ENCODE measurements around the gene SFMBT1. TPM values are rescaled to one million over a fixed set of nuclear protein-coding genes. Genes with fewer than 3 reads are reported as not detected.
"Not testable (repeated sequence)": the region's sequence is repeated elsewhere in the genome, so short reads cannot be mapped to it uniquely, and the experiment has no call there.

Gene SFMBT1
- total RNA-seq, 1 donor = 34.1 TPM

DNA sequence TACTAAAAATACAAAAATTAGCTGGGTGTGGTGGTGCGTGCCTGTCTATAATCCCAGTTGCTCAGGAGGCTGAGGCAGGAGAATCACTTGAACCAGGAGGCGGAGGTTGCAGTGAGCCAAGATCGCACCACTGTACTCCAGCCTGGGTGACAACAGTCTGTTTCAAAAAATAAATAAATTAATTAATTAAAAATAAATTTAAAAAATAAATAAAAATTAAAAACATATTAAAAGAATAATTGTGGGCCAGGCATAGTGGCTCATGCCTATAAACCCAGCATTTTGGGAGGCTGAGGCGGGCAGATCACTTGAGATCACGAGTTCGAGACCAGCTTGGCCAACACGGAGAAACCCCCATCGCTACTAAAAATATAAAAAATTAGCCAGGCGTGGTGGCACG, 11.5 kb downstream of the SFMBT1 start:
- H3K27me3 ChIP-seq (ENCODE audit: insufficient read depth, low read length); H3K4me3 ChIP-seq (ENCODE audit: low read length): not testable (repeated sequence)
- peaks cover 12% of the 10 kb centered on the region for H3K4me1 ChIP-seq (ENCODE audit: insufficient read depth, low read length)

DNA sequence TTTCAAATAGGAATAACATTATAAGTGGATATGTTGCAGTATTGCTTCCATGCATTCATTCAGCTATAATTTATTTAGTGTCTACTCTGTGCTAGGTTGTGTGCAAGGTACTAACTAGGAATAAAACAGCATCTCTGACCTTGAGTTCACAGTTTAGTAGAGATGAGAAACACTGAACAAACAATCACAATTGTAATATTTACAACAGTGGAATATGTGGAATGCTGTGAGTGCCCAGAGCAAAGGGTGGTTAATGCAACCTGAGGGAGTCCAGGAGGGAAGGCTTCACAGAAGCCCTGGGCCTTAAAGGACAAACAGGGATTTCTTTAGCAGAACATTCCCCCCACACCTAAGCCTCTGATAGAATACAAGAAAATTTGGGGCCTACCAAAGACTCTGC, 13.3 kb downstream of the SFMBT1 start:
- Histone ChIP-seq H3K4me1 (ENCODE audit: insufficient read depth, low read length) (peaks cover 12% of the 10 kb centered on the region), H3K4me3 (ENCODE audit: low read length) (no peak overlapping the region), H3K27me3 (ENCODE audit: insufficient read depth, low read length) (no peaks in the 10 kb centered on the region), H3K9me3 (ENCODE audit: low read depth, low read length) (no peaks in the 10 kb centered on the region)

More for the DNA sequence above, 11.5 kb downstream of the SFMBT1 start:
- H3K9me3 ChIP-seq (ENCODE audit: low read depth, low read length) = not testable (repeated sequence)

DNA sequence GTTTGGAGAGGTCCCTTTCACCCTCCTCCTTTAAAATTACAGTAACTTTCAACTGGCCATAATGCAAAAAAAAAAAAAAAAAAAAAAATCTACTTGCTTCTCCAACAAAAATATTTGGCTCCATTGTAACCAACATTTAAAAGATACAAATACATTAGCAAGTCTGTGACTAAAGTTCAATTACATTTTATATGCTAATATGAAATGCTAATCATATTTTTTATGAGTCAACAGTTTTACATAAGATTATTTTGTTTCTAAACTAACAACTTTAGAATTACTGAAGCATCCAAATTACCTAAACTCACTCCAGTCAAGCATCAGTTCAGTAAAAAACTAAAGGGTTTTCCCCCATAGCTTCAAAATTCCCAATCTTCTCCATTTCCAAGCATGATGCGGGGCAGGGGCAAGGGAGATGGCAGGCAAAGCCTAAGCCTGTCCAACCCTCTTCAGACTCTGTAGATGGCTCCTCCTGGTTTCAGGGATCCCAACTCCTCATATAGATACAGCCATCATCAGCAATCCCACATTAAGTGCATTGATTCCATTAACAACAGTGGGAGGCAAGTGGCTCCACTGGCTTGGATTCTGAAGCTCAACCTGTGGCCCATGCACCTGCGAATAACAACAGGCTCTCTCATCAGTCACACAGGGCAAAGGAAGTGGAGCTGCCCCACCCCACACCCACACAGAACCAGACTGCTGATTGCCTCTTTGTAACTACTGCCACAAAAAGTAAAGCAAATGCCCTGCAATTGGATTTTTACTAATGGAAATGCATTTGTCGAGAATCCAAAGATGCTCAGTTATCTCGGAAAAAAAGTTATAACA, 15.0 kb downstream of the SFMBT1 start:
- peaks cover 13% of the 10 kb centered on the region for H3K4me1 ChIP-seq (ENCODE audit: insufficient read depth, low read length)
- H3K4me3 ChIP-seq (ENCODE audit: low read length) = no peak overlapping the region

DNA sequence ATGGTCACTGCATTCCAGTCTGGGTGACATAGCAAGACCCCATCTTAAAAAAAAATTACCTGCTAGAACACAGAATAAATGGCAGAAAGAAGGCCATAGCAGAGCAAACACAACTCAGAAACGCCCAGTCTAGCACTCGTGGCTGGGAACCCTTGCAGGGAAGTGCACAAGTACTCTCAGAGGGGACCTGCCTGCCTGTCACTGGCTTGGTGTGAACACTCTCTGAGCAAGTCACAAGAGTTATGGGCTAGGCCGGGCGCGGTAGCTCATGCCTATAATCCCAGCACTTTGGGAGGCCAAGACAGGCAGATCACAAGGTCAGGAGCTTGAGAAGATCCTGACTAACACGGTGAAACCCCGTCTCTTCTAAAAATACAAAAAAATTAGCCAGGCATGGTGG, 17.2 kb downstream of the SFMBT1 start:
- H3K27me3 ChIP-seq (ENCODE audit: insufficient read depth, low read length) = no peaks in the 10 kb centered on the region
- H3K4me1 ChIP-seq (ENCODE audit: insufficient read depth, low read length) = peaks cover 10% of the 10 kb centered on the region
- H3K9me3 ChIP-seq (ENCODE audit: low read depth, low read length) = no peaks in the 10 kb centered on the region
- no peak overlapping the region for H3K4me3 ChIP-seq (ENCODE audit: low read length)

More for the DNA sequence above, 15.0 kb downstream of the SFMBT1 start:
- H3K9me3 ChIP-seq (ENCODE audit: low read depth, low read length) = no peaks in the 10 kb centered on the region
- H3K27me3 ChIP-seq (ENCODE audit: insufficient read depth, low read length) = no peaks in the 10 kb centered on the region

DNA sequence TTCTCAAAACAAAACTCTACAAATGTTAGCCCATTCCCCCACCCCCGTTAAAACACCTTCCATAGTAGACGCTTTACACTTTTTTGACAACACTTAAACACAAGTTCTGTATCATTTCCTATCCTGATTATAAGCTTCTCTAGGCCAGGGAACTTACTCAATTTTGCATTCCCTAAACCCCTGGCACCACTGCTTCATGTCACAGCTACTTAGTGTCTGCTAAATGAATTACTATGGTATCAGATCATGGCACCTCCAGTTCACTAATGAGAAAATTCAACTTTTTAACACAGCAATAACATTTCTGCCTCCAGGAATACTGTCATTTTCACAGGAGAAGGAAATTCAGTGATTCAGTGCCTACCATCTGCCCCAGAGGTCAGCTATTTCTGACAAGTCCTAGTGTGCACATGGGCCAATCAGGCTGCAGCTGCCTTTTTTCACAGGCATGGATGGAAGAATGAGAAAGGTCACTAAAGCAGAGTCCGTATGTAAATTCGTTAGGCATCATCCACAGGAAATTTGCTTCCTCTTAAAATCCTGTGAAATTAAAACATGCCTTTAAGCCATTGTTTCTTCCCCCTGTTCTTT, 18.5 kb downstream of the SFMBT1 start:
- Histone ChIP-seq H3K9me3 (ENCODE audit: low read depth, low read length) (no peaks in the 10 kb centered on the region), H3K27me3 (ENCODE audit: insufficient read depth, low read length) (no peaks in the 10 kb centered on the region), H3K4me3 (ENCODE audit: low read length) (no peak overlapping the region), H3K4me1 (ENCODE audit: insufficient read depth, low read length) (peaks cover 10% of the 10 kb centered on the region)

DNA sequence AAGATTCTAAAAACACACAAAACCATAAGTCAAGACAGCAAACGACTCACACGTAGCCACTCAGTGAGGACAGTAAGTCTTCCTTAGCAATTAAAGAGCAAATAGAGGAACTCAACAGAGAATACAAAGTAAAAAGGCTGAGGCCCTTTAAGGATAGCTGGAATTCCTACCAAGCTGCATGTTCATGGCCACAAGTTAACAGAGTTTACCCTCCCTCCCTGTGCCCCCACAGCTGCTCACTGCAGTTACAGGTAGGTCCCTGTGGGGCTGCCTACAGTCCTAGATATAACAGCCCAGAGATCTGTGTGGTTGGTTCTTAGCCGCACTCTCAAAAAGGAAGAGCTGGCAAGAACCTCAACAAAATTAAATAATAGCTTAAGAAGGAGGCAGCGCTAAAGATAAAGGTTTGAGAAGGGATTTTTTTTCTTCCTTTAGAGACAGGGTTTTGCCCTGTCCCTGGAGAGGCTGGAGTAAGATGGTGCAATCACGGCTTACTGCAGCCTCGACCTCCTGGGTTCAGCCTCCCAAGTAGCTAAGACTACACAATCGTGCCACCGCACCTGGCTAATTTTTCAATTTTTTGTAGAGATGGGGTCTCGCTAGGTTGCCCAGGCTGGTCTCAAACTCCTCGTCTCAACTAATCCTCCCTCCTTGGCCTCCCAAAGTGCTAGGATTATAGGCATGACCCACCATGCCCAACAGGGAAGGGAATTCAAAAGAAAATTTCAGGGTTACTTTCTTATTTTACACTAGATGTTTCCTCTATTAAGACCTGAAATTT, 19.3 kb downstream of the SFMBT1 start:
- Histone ChIP-seq H3K4me3 (ENCODE audit: low read length) (no peak overlapping the region), H3K9me3 (ENCODE audit: low read depth, low read length) (no peaks in the 10 kb centered on the region), H3K4me1 (ENCODE audit: insufficient read depth, low read length) (peaks cover 10% of the 10 kb centered on the region), H3K27me3 (ENCODE audit: insufficient read depth, low read length) (no peaks in the 10 kb centered on the region)

DNA sequence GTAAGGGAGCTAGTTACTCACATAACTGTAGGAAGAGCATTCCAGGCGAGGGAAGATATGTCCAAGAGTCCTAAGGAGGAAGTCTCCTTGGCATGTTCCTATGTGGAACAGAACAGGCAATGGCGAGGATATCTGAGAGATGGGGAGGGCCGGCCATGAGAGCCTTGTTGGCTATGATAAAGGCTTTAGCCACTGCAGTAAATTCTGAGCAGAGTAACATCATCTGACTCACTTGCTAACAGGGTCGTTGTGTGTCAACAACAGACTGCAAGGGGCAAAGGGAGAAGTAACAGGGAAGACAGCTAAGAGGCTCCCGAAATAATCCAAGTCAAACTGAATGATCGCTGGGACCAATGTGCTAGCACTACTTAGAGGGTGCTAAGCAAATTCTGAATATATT, 21.6 kb downstream of the SFMBT1 start:
- H3K9me3 ChIP-seq (ENCODE audit: low read depth, low read length) = no peaks in the 10 kb centered on the region
- H3K4me1 ChIP-seq (ENCODE audit: insufficient read depth, low read length) = peaks cover 6% of the 10 kb centered on the region
- no peak overlapping the region for H3K4me3 ChIP-seq (ENCODE audit: low read length)
- H3K27me3 ChIP-seq (ENCODE audit: insufficient read depth, low read length) = no peaks in the 10 kb centered on the region

DNA sequence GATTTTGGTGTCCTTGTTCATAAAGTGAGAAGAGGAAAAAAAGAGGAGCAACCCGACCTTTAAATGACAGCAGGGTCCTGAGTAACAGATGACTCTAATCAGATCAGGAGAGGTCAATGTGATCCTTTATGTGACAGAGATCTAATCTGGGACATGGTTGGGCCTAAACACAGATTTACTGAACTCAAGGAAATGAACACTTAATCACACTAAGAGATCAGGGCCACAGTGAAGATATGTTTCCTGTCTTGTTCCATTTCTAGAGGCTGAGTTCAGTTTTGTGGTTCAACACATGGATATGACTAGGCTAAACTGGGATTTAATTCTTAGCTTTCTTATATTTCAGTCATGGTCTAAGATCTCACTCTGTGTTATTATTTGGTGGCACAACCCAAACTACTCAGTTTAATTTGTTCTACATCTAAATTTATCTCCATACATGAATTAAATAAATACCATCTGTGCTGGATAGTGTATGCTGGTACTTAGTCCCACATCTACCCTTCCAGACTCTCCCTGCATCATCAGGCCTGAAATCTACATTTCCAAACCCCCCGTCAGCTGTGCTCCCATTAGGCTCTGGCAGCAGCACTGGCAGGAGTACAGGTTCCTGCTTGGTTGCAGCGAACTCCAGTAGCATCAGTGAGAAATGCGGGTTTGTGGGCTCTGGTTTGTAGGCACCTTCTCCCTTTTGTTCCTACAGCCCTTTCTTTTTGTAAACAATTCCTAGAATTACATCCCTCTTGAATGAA, 22.6 kb downstream of the SFMBT1 start:
- Histone ChIP-seq H3K9me3 (ENCODE audit: low read depth, low read length) (no peaks in the 10 kb centered on the region), H3K4me3 (ENCODE audit: low read length) (no peak overlapping the region), H3K27me3 (ENCODE audit: insufficient read depth, low read length) (no peaks in the 10 kb centered on the region), H3K4me1 (ENCODE audit: insufficient read depth, low read length) (peaks cover 17% of the 10 kb centered on the region)

DNA sequence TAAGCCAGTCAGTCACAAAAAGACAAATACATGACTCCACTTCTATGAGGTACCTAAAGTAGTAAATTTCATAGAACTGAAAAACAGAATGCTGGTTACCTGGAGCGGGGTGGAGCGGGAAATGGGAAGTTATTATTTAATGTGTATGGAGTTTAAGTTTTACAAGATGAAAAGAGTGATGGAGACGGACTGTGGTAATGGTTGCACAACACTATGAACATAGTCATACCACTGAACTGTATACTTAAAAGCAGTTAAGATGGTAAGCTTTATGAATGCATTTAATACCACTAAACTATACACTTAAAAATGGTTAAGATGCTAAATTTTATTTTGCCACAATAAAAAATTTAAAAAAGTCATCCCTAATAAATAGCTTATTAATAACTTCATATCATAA, 23.2 kb downstream of the SFMBT1 start:
- H3K27me3 ChIP-seq (ENCODE audit: insufficient read depth, low read length) = no peaks in the 10 kb centered on the region
- no peak overlapping the region for H3K4me3 ChIP-seq (ENCODE audit: low read length)
- H3K9me3 ChIP-seq (ENCODE audit: low read depth, low read length) = no peaks in the 10 kb centered on the region
- H3K4me1 ChIP-seq (ENCODE audit: insufficient read depth, low read length) = peaks cover 22% of the 10 kb centered on the region

DNA sequence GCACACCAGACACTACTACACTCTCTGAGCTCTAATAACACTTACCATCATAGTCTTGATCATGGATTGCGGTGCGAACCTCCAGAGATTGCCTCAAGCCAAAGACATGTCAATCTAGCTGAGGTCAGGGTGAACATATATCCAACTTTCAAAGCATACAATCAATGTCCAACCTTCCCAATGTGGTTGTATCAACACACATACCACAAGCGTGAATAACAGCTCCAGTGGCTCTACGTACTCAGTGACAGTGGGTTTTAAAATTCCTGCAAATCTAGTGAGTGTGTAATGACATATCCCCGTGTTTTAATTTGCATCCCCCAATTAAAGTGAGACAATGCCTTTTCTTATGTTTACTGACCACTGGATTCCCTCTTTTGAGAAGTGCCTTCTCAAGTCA, 29.6 kb downstream of the SFMBT1 start:
- Histone ChIP-seq H3K4me3 (ENCODE audit: low read length) (no peak overlapping the region), H3K4me1 (ENCODE audit: insufficient read depth, low read length) (peaks cover 18% of the 10 kb centered on the region), H3K9me3 (ENCODE audit: low read depth, low read length) (no peaks in the 10 kb centered on the region), H3K27me3 (ENCODE audit: insufficient read depth, low read length) (no peaks in the 10 kb centered on the region)

DNA sequence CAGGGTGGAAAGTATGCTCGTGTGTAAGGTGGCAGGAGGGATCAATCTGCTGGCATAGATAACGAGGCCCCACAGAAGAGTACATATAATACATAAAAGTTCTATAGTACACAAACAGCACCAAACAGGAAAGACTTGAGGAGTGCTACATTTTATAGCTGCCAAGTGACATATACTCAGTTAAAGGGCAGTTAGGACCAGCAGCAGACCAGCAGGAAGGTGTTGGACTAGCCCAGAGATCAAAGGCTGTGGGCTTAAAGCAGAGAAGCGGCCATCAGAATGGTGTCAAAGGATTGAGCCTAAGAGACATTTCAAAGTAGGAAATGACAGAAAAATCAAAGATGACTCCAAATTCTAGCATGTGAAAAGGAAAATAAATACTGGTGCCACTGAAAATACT, 34.5 kb downstream of the SFMBT1 start:
- Histone ChIP-seq H3K4me3 (ENCODE audit: low read length) (no peak overlapping the region), H3K27me3 (ENCODE audit: insufficient read depth, low read length) (no peaks in the 10 kb centered on the region), H3K4me1 (ENCODE audit: insufficient read depth, low read length) (peaks cover 5% of the 10 kb centered on the region), H3K9me3 (ENCODE audit: low read depth, low read length) (no peaks in the 10 kb centered on the region)

DNA sequence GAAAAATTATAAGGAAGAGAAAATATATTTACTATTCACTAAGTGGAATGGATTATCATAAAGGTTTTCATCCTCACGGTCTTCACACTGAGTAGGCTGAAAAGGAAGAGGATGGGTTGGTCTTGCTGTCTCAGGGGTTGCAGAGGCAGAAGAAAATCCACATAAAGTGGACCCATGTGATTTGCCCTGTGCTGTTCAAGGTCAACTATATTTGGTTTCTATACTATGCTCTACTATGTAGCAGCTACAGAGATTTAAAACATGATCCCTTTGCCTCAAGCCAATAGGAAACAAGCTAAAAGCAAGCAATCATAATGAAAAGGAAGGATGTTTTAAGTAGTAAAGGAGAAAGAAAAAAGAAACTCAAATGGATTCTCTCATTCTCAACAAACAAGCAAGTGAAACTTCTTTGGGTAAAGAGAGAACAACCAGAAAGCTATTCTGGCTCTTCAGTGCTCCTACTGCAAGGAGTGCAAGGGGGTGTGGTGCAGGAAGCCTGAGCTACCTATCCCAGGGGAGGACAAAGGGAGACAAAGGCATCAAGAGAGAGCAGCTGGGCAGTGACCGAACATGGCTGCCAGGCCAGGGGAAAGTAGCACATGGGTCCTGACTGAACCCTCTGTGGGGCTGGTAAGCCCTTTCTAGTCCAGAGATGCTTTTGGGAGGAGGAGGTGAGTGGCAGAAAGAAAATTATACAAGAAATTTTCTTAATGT, 35.9 kb downstream of the SFMBT1 start:
- peaks cover 5% of the 10 kb centered on the region for H3K4me1 ChIP-seq (ENCODE audit: insufficient read depth, low read length)
- no peaks in the 10 kb centered on the region for H3K27me3 ChIP-seq (ENCODE audit: insufficient read depth, low read length)
- H3K4me3 ChIP-seq (ENCODE audit: low read length) = no peak overlapping the region
- H3K9me3 ChIP-seq (ENCODE audit: low read depth, low read length) = no peaks in the 10 kb centered on the region

DNA sequence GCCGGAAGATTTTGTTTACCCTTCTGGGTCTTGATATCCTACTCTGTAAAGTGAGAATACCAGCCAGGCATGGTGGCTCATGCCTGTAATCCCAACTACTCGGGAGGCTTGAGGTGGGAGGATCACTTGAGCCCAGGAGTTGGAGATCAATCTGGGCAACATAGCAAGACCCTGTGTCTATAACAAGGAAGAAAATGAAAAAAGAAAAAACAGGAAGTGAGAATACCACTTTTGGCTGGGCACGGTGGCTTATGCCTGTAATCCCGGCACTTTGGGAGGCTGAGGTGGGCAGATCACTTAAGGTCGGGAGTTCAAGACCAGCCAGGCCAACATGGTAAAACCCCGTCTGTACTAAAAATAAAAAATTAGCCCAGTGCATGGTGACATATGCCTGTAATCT, 36.9 kb downstream of the SFMBT1 start:
- Histone ChIP-seq H3K27me3 (ENCODE audit: insufficient read depth, low read length) (no peaks in the 10 kb centered on the region), H3K9me3 (ENCODE audit: low read depth, low read length) (no peaks in the 10 kb centered on the region), H3K4me1 (ENCODE audit: insufficient read depth, low read length) (peaks cover 5% of the 10 kb centered on the region), H3K4me3 (ENCODE audit: low read length) (no peak overlapping the region)

DNA sequence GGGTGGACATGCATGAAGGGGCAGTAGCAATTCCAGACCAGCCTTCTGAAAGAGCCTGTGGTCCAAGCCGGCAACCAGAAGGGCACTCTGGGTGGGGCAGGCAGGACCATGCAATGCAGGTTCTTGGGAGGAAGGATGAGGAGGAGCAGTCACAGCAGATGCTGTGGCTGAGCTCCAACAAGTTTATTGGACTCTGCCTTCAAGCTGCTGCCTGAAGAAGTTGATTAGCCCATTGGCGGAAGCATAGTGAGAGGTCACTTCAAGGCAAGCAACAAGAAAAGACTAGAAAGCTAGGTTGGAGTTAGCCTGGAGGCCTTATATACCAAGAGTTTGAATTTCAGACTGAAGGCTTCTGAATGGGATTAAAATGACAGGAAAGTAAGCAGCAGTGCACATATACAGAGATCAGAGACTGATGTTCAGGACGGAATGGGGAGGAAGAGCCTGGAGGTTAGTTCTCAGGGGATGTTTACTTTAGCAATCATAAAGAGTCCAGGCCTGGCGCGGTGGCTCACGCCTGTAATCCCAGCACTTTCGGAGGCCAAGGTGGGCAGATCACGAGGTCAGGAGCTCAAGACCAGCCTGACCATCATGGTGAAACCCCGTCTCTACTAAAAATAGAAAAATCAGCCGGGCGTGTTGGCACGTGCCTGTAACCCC, 39.9 kb downstream of the SFMBT1 start:
- H3K9me3 ChIP-seq (ENCODE audit: low read depth, low read length) = no peaks in the 10 kb centered on the region
- peaks cover 5% of the 10 kb centered on the region for H3K4me1 ChIP-seq (ENCODE audit: insufficient read depth, low read length)
- H3K4me3 ChIP-seq (ENCODE audit: low read length) = no peak overlapping the region
- H3K27me3 ChIP-seq (ENCODE audit: insufficient read depth, low read length) = no peaks in the 10 kb centered on the region
